ENCODE measurements around the gene TK1. TPM values are rescaled to one million over a fixed set of nuclear protein-coding genes. Genes with fewer than 3 reads are reported as not detected.

Gene TK1
- total and polyA plus RNA-seq, 4 experiments from 2014 or later, result 0.55 to 1.4 (median 0.88) TPM; not detected in 1

GRCh38 chr17:78132084-78132676 is 54.7 kb downstream of the TK1 start:
- intact Hi-C loops (cut with micrococcal nuclease), result loop anchor here (5.0 kb wide), 1 partner anchor 120 kb away; no protein-coding TSS in a partner anchor
- Histone ChIP-seq H3K9me3 (ENCODE audit: control insufficient read depth in 1 of 2, low read length in 2 of 2) (no peaks in the 10 kb centered on the region), H3K27ac (ENCODE audit: low read depth, low read length) (peak overlapping the region; percentile 81), H3K4me1 (ENCODE audit: insufficient read depth, low read length) (peaks cover 63% of the 10 kb centered on the region), H3K27me3 (ENCODE audit: insufficient read depth, low read length) (no peaks in the 10 kb centered on the region), H3K36me3 (ENCODE audit: insufficient read depth, low read length) (peaks cover 40% of the 10 kb centered on the region), H3K4me3 (ENCODE audit: low read length in 2 of 2) (peak overlapping the region; percentile 93 to 97)
- H3K27ac Mint-ChIP-seq, result peak overlapping the region; percentile 81 to 98 (median 91)
- ChIA-PET CTCF (ENCODE audit: partially characterized antibody) (no interaction called here), POLR2A (ENCODE audit: partially characterized antibody) (interaction anchor here (1.0 to 26.7 kb wide), 8 partner anchors 8 to 678 kb away, joined by 3 to 1172 read pairs (median 4); partner anchors contain the start of genes TMC6, TMC8 and TNRC6C)
- H3K9me3 Mint-ChIP-seq, result peaks cover 0 to 14% (median 0%) of the 10 kb centered on the region in 8 donors
- peak; percentile 67 to 79 (median 73) for DNase-seq
- H3K4me1 Mint-ChIP-seq, result peaks cover 30 to 80% (median 46%) of the 10 kb centered on the region in 4 donors
- peak overlapping the region; percentile 87 to 99 (median 88) for H3K4me3 Mint-ChIP-seq
- no peaks in the 10 kb centered on the region for H3K27me3 Mint-ChIP-seq
- H3K36me3 Mint-ChIP-seq, result peaks cover 42 to 65% of the 10 kb centered on the region in 2 donors

GRCh38 chr17:78131172-78132083 is 55.4 kb downstream of the TK1 start:
- H3K27ac Mint-ChIP-seq, result peak overlapping the region; percentile 95 to 99 (median 98)
- H3K4me1 ChIP-seq (ENCODE audit: insufficient read depth, low read length), result peaks cover 63% of the 10 kb centered on the region
- intact Hi-C loops (cut with micrococcal nuclease), result loop anchor here (2.0 to 5.0 kb wide), 2 partner anchors 37 to 121 kb away; partner anchors contain the start of gene SYNGR2
- peak overlapping the region; percentile 81 for H3K27ac ChIP-seq (ENCODE audit: low read depth, low read length)
- H3K4me1 Mint-ChIP-seq, result peaks cover 28 to 80% (median 43%) of the 10 kb centered on the region in 4 donors
- H3K9me3 ChIP-seq (ENCODE audit: control insufficient read depth in 1 of 2, low read length in 2 of 2), result no peaks in the 10 kb centered on the region
- peak overlapping the region; percentile 87 to 100 (median 99) for H3K4me3 Mint-ChIP-seq
- peaks cover 34% of the 10 kb centered on the region for H3K36me3 ChIP-seq (ENCODE audit: insufficient read depth, low read length)
- POLR2A ChIA-PET (ENCODE audit: partially characterized antibody), result interaction anchor here (0.7 to 26.7 kb wide), 20 partner anchors 5 to 1394 kb away, joined by 3 to 1172 read pairs (median 6); partner anchors contain the start of genes C17orf99, SRSF2, TMC6 and TMC8
- peak in 4 of 5 donors; percentile 46 to 62 (median 46) for DNase-seq
- H3K27me3 Mint-ChIP-seq, result no peaks in the 10 kb centered on the region
- H3K27me3 ChIP-seq (ENCODE audit: insufficient read depth, low read length), result no peaks in the 10 kb centered on the region
- H3K36me3 Mint-ChIP-seq, result peaks cover 43 to 62% of the 10 kb centered on the region in 2 donors
- CTCF ChIA-PET (ENCODE audit: partially characterized antibody), result interaction anchor here (0.6 to 1.2 kb wide), 2 partner anchors 10 to 12 kb away, joined by 3 to 6 read pairs; no protein-coding TSS in a partner anchor
- H3K9me3 Mint-ChIP-seq, result peaks cover 0 to 14% (median 0%) of the 10 kb centered on the region in 8 donors
- H3K4me3 ChIP-seq (ENCODE audit: low read length in 2 of 2), result peak overlapping the region; percentile 97 to 99

- Histone ChIP-seq H3K27ac (ENCODE audit: low read depth, low read length) (peak within 1 kb of the TSS; percentile 81), H3K27me3 (ENCODE audit: insufficient read depth, low read length) (no peaks in the 10 kb centered on the region), H3K4me1 (ENCODE audit: insufficient read depth, low read length) (peaks cover 64% of the 10 kb centered on the region), H3K4me3 (ENCODE audit: low read length in 2 of 2) (peak within 1 kb of the TSS; percentile 97 to 99), H3K36me3 (ENCODE audit: insufficient read depth, low read length) (peaks cover 34% of the 10 kb centered on the region), H3K9me3 (ENCODE audit: control insufficient read depth in 1 of 2, low read length in 2 of 2) (no peaks in the 10 kb centered on the region)
- POLR2A ChIA-PET (ENCODE audit: partially characterized antibody), result interaction anchor here (0.5 to 26.7 kb wide), 29 partner anchors 6 to 1395 kb away, joined by 3 to 1172 read pairs (median 5); partner anchors contain the start of genes C17orf99, SRSF2, TMC6 and TMC8
- H3K4me1 Mint-ChIP-seq, result peaks cover 24 to 79% (median 40%) of the 10 kb centered on the region in 4 donors
- H3K27me3 Mint-ChIP-seq, result no peaks in the 10 kb centered on the region
- peaks cover 36 to 56% of the 10 kb centered on the region in 2 donors for H3K36me3 Mint-ChIP-seq
- peak within 1 kb of the TSS; percentile 95 to 99 (median 98) for H3K27ac Mint-ChIP-seq
- H3K9me3 Mint-ChIP-seq, result peaks cover 0 to 14% (median 0%) of the 10 kb centered on the region in 8 donors
- CTCF ChIA-PET (ENCODE audit: partially characterized antibody), result interaction anchor here (0.6 to 5.2 kb wide), 7 partner anchors 9 to 1044 kb away, joined by 3 to 30 read pairs (median 3); no protein-coding TSS in a partner anchor
- peak within 1 kb of the TSS; percentile 87 to 100 (median 99) for H3K4me3 Mint-ChIP-seq
- intact Hi-C loops (cut with micrococcal nuclease), result loop anchor here (1.0 to 5.0 kb wide), 3 partner anchors 10 to 122 kb away; partner anchors contain the start of gene SYNGR2
- DNase-seq, result peak; percentile 89 to 96 (median 90)
Observed at GRCh38 chr17:78130437-78131101, 56.3 kb downstream of the TK1 start, which contains the start of gene TMC8. TSS of gene TMC8 (plus strand) at chr17:78130771. CDS start at chr17:78131589, 818 bp downstream.

- Mint-ChIP-seq H3K27me3 (no peaks in the 10 kb centered on the region), H3K4me1 (peaks cover 21 to 79% (median 37%) of the 10 kb centered on the region in 4 donors), H3K36me3 (peaks cover 32 to 55% of the 10 kb centered on the region in 2 donors), H3K9me3 (peaks cover 0 to 14% (median 0%) of the 10 kb centered on the region in 8 donors), H3K4me3 (peak overlapping the region; percentile 87 to 100 (median 99)), H3K27ac (peak overlapping the region; percentile 95 to 99 (median 98))
- peaks cover 34% of the 10 kb centered on the region for H3K36me3 ChIP-seq (ENCODE audit: insufficient read depth, low read length)
- H3K4me1 ChIP-seq (ENCODE audit: insufficient read depth, low read length), result peaks cover 64% of the 10 kb centered on the region
- DNase-seq, result peak in 1 of 5 donors; percentile 59
- peak overlapping the region; percentile 97 to 99 for H3K4me3 ChIP-seq (ENCODE audit: low read length in 2 of 2)
- H3K27me3 ChIP-seq (ENCODE audit: insufficient read depth, low read length), result no peaks in the 10 kb centered on the region
- H3K9me3 ChIP-seq (ENCODE audit: control insufficient read depth in 1 of 2, low read length in 2 of 2), result no peaks in the 10 kb centered on the region
- intact Hi-C loops (cut with micrococcal nuclease), result loop anchor here (1.0 to 5.0 kb wide), 3 partner anchors 10 to 122 kb away; partner anchors contain the start of gene SYNGR2
- H3K27ac ChIP-seq (ENCODE audit: low read depth, low read length), result peak overlapping the region; percentile 81
- POLR2A ChIA-PET (ENCODE audit: partially characterized antibody), result interaction anchor here (0.5 to 26.7 kb wide), 29 partner anchors 6 to 1395 kb away, joined by 3 to 1172 read pairs (median 5); partner anchors contain the start of genes C17orf99, SRSF2, TMC6 and TMC8
- CTCF ChIA-PET (ENCODE audit: partially characterized antibody), result interaction anchor here (0.6 to 5.2 kb wide), 6 partner anchors 8 to 1043 kb away, joined by 3 to 30 read pairs (median 3); no protein-coding TSS in a partner anchor
Observed at GRCh38 chr17:78130090-78130436, 56.8 kb downstream of the TK1 start.

- DNase-seq, result peak in 4 of 5 donors; percentile 52 to 81 (median 60)
- no peaks in the 10 kb centered on the region for H3K9me3 ChIP-seq (ENCODE audit: control insufficient read depth in 1 of 2, low read length in 2 of 2)
- peaks cover 64% of the 10 kb centered on the region for H3K4me1 ChIP-seq (ENCODE audit: insufficient read depth, low read length)
- H3K27me3 ChIP-seq (ENCODE audit: insufficient read depth, low read length), result no peaks in the 10 kb centered on the region
- Mint-ChIP-seq H3K4me1 (peaks cover 21 to 78% (median 36%) of the 10 kb centered on the region in 4 donors), H3K4me3 (peak overlapping the region; percentile 93 to 100 (median 99)), H3K27me3 (no peaks in the 10 kb centered on the region), H3K36me3 (peaks cover 29 to 51% of the 10 kb centered on the region in 2 donors), H3K9me3 (peaks cover 0 to 14% (median 0%) of the 10 kb centered on the region in 8 donors), H3K27ac (peak overlapping the region; percentile 95 to 99 (median 98))
- H3K36me3 ChIP-seq (ENCODE audit: insufficient read depth, low read length), result peaks cover 34% of the 10 kb centered on the region
- H3K27ac ChIP-seq (ENCODE audit: low read depth, low read length), result peak overlapping the region; percentile 81
- ChIA-PET CTCF (ENCODE audit: partially characterized antibody) (interaction anchor here (0.9 to 5.2 kb wide), 3 partner anchors 15 to 122 kb away, joined by 3 to 30 read pairs (median 3); no protein-coding TSS in a partner anchor), POLR2A (ENCODE audit: partially characterized antibody) (interaction anchor here (0.5 to 26.7 kb wide), 25 partner anchors 5 to 1394 kb away, joined by 3 to 1172 read pairs (median 5); partner anchors contain the start of genes C17orf99, TMC6, TMC8 and TNRC6C)
- peak overlapping the region; percentile 97 to 99 for H3K4me3 ChIP-seq (ENCODE audit: low read length in 2 of 2)
- intact Hi-C loops (cut with micrococcal nuclease), result loop anchor here (1.0 to 5.0 kb wide), 5 partner anchors 8 to 677 kb away; partner anchors contain the start of gene SYNGR2
Observed at GRCh38 chr17:78129351-78130089, 57.3 kb downstream of the TK1 start.

Data from CD4-positive, alpha-beta memory T cell (primary cell).